Gastroesophageal sphincter (tissue), 3 donors: ENCODE results near the gene RNF141.

Experiments
- EP300 ChIP-seq: sonication (generic); formaldehyde crosslinking; IDR thresholded peaks from one replicate; pipeline ENCODE4 v1.6.1; 2017; ENCODE audit warnings: antibody characterized with exemption, mild to moderate bottlenecking
- POLR2A ChIP-seq, 2 donors: fragments of 450-650 bp; IDR thresholded peaks; one replicate each; pipeline ENCODE4 v1.6.1; 2017; ENCODE audit warnings: antibody characterized with exemption in 2 of 2, mild to moderate bottlenecking in 2 of 2, moderate library complexity in 1 of 2
- POLR2AphosphoS5 ChIP-seq: sonication (generic); formaldehyde crosslinking; IDR thresholded peaks from one replicate; pipeline ENCODE4 v1.6.1; 2017; ENCODE audit warnings: antibody characterized with exemption
- TF ChIP-seq, protein P1 (sequence below), 4 experiments: fragments of 200-600 bp in 2 of 4; fragments of 450-650 bp in 2 of 4; sonication (generic) in 1 of 4; IDR thresholded peaks; one replicate each; pipeline ENCODE4 v1.5.1; 2017 to 2019; ENCODE audit warnings: antibody characterized with exemption in 4 of 4, mild to moderate bottlenecking in 2 of 4, moderate library complexity in 2 of 4

DNA sequence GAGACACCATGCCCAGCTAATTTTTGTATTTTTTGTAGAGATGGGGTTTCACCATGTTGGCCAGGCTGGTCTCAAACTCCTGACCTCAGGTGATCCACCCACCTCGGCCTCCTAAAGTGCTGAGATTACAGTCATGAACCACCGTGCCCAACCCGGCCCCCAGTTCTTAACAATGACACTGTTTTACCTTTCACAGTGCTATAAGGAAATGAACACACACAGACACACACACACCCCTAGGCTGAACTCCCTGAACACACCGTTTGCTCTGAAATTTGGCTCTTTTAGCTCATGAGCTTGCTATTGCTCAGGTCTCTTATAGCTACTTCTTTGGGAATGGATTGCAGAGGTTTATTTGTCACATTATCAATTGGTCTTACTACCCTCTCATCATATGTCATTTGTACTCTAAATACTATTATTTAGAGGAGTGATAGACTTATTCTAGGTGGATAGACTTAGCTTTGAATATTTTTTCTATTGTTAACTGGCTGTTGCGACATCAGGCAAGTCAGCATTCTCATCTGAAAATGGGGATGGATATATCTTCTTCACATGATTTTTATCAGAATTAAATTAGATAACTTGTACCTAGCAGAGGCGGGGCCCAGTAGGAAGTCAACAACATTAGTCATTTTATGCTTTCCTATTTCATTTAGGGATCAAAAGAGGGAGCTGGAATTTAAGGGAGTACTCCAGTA is 25.4 kb upstream of the RNF141 start:
- TF ChIP-seq, protein P1, sequence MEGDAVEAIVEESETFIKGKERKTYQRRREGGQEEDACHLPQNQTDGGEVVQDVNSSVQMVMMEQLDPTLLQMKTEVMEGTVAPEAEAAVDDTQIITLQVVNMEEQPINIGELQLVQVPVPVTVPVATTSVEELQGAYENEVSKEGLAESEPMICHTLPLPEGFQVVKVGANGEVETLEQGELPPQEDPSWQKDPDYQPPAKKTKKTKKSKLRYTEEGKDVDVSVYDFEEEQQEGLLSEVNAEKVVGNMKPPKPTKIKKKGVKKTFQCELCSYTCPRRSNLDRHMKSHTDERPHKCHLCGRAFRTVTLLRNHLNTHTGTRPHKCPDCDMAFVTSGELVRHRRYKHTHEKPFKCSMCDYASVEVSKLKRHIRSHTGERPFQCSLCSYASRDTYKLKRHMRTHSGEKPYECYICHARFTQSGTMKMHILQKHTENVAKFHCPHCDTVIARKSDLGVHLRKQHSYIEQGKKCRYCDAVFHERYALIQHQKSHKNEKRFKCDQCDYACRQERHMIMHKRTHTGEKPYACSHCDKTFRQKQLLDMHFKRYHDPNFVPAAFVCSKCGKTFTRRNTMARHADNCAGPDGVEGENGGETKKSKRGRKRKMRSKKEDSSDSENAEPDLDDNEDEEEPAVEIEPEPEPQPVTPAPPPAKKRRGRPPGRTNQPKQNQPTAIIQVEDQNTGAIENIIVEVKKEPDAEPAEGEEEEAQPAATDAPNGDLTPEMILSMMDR (IDR thresholded peaks at IDR 0.05) = no peak
- TF ChIP-seq POLR2A (IDR thresholded peaks at IDR 0.05) = no peak
- TF ChIP-seq POLR2AphosphoS5 = no peak
- no peak for TF ChIP-seq EP300
